Stimulated activated CD8-positive, alpha-beta memory T cell treated with anti-CD3 and anti-CD28 coated beads, Interleukin-4, amount 100 ng/mL, for 48 hours (primary cell): ENCODE data around the gene SCEL.

Source experiments
- DNase-seq: peaks from one replicate; pipeline ENCODE4 v3.0.0-alpha.2; 2020

The SCEL gene

GRCh38 chr13:77674852-77675251 lies 139.3 kb downstream of the SCEL start:
- DNase-seq: no peak

- DNase-seq: no peak
Observed at GRCh38 chr13:77678691-77679235, 143.3 kb downstream of the SCEL start.

DNA sequence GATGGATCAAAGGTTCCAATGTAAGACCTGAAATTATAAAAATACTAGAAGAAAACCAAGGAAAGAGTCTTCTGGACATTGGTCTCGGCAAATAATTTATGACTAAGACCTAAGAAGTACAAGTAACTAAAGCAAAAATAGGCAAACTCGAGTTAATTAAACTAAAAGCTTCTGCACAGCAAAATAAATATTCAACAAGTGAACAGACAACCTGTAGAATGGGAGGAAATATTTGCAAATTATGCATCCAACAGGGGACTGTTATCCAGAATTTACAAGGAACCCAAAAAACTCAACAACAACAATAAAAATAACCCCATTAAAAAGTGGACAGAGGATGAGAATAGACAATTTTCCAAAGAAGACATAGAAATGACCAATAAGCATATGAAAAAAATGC lies 152.3 kb downstream of the SCEL start:
- no peak for DNase-seq

- no peak for DNase-seq
Observed at GRCh38 chr13:77691871-77692270, 156.4 kb downstream of the SCEL start.

DNA sequence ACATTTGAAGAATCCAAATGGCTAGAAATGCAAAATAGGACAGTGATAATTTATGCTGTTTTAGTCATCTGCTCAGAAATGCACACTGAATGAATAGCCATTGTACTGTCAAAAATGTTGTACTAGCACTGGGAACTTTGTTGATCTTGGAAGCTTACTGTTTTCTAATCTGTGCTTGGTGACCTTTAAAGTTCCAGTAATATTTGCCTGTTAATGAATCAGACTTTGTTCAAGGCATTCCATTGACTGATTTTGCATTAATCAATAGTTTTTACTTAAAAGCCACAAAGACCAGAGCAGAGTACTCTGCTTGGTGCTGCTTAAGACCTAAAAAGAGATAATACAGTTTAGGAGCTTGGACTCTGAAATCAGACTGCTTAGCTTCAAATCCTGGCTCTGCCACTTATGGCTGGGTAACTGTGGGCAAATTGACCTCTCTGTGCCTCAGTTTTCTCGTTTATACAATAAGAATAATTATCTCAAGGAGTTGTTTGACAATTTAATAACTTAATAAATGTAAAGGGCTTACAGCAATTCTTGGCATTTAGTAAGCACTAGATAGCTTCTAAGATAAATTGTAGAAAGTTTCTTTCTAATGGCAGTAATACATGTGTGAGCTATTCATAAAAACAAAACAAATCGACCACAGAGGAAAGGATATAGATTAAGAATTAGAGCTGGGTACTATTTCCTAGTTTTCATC lies 157.4 kb downstream of the SCEL start:
- no peak for DNase-seq

DNA sequence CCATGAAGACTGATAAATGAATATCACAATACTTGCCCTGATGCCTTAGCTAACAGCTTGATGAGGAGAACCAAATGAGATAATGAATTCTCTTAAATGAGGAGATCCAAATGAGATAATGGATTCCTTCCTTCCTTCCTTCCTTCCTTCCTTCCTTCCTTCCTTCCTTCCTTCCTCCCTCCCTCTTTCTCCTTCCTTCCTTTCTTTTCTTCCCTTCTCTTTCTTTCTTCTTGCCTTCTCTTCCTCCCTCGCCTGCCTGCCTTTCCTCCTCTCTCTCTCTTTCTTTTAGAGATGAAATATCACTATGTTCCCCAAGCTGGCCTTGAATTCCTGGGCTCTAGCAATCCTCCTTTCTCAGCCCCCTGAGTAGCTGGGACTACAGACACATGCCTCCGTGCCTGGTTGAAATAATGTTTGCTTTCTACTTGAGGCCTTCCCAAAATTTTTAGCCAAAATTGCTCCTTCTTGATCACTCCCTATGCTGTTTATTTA lies 158.0 kb downstream of the SCEL start:
- no peak for DNase-seq
